GM19239 (cell line): Measurements from ENCODE around the gene HMGCL.
"Not testable (repeated sequence)": the region's sequence is repeated elsewhere in the genome, so short reads cannot be mapped to it uniquely, and the experiment has no call there.

Source experiments
- DNase-seq: peaks from one replicate; pipeline ENCODE4 v3.0.0; 2011; ENCODE audit warnings: low spot score; ENCODE audit not compliant: insufficient read length
- FAIRE-seq: peaks from 2 replicates; lab custom pipeline; 2011; peaks lifted over from hg19 to GRCh38; lab: Jason Lieb, UNC

HMGCL gene

DNA sequence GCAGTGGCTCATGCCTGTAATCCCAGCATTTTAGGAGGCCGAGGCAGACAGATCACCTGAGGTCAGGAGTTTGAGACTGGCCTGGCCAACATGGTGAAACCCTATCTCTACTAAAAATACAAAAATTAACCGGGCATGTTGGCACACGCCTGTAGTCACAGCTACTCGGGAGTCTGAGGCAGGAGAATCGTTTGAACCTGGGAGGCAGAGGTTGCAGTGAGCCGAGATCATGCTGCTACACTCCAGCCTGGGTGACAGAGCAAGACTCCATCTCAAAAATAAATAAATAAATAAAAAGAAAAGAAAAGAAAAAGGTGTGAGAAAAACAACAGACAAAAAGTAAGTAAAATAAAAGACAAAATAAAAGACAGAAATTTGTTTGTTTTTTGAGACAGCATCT, 8.9 kb upstream of the HMGCL start:
- not testable (repeated sequence) for FAIRE-seq, DNase-seq

DNA sequence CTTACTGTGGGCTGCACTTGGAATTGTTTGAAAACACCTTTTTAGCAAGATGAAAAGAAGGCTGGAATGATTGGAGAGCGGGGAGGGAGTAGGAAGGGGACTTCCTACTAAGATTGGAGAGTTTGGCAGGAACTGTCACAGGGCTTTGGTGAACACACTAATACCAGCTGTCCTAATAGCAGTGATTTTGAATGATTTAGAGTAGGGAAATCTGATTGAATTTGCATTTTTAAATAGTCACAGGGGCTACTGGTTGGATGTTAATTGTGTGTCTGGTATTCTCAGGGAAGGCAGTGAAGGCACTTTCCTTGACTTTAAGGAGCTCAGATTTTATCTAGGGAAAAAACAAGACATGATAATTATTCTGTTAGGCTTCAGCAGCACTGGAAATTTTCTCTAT, 2.5 kb upstream of the HMGCL start:
- no peak for FAIRE-seq

DNA sequence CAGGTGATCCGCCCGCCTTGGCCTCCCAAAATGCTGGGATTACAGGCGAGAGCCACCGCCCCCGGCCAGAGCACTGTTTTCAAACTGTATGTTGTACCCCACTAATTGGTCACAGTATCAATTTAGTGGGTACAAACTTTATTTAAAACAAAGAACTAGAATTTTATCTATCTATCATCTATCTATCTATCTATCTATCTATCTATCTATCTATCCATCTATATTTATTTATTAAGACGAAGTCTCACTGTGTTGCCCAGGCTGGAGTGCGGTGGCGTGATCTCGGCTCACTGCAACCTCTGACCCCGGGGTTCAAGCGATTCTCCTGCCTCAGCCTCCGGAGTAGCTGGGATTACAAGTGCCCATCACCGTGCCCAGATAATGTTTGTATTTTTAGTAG, 1.4 kb upstream of the HMGCL start:
- not testable (repeated sequence) for FAIRE-seq, DNase-seq

More for the DNA sequence above, 2.5 kb upstream of the HMGCL start:
- no peak for DNase-seq

DNA sequence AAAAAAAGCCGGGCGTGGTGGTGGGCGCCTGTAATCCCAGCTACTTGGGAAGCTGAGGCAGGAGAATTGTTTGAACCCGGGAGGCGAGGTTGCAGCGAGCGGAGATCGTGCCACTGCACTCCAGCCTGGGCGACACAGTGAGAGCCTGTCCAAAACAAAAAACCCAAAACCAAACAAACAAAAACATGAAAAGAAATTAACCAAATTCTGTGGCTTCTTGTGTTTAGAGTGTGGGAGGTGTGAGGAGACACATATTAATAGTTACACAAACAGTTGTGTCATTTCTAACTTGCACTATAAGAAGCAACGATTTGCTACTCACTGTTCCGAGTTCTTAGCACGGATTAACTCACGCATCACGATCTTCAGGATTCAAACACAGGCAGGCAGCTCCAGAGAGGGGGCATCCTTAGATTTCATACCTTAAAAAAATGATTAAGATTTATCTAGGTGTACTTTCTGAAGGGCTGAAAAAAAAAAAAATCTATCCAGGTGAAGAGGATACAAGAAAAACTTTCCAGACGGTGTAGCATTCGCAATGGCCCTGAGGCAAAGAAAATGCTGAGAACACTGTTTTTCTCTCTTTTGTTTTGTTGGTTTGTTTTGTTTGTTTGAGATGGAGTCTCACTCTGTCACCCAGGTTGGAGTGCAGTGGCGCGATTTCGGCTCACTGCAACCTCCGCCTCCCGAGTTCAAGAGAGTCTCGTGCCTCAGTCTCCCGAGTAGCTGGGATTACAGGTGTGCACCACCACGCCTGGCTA, 713 bp upstream of the HMGCL start:
- DNase-seq (no peak), FAIRE-seq (peak; percentile 91)

DNA sequence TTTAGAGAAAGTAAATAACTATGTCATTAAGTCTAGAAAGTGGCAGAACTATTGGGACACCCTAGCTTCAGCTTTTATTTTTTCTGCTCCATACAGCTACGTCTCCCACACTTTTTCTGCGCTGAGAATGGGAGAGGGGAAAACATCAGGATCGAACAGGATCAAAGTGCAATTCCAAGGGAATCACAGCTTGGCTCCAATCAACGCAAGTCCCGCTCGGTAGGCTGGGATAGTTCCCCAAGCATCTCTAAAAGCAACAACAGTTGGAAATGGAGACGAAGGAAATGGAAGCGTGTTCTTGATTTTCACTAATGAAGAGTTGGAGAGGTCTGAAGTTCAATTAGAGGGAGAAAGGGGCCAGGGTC, 536 bp downstream of the HMGCL start:
- DNase-seq, result no peak
- no peak for FAIRE-seq

DNA sequence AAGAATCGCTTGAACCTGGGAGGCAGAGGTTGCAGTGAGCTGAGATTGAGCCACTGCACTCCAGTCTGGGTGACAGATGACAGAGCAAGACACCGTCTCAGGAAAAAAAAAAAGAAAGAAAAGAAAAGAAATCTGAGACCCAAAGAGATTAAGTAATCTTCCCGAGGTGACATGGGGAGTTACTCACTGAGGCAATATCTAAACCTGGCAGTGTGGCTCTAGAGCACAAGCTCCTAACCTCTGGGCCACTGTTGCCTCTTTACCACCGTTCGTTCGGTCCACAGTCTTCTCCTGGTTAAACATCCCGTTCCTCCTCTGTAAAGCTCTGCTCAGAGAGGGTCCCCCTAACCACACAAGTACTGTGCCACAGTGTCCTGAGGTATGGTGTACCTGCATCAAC, 1.5 kb downstream of the HMGCL start:
- FAIRE-seq, result no peak

DNA sequence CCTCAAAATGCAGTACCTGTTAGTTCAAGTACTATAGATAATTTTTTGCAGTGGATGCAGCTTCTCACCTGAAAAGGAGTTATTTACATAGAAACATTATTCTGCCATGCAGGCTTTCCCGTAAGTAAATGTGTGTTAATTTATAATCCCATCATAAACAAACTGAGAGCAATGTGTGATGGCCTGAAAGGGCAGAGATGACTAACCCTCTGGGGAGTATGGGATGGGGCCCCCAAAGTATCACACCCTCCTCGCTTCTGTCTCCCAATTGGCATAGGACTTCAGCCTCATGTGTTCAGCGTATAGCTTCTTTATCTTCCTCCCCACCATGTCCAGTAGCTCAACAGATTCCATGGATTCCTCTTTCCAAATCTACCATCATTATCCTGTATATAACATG, 7.6 kb downstream of the HMGCL start:
- DNase-seq (no peak), FAIRE-seq (no peak)

More for the DNA sequence above, 1.5 kb downstream of the HMGCL start:
- DNase-seq, result no peak

DNA sequence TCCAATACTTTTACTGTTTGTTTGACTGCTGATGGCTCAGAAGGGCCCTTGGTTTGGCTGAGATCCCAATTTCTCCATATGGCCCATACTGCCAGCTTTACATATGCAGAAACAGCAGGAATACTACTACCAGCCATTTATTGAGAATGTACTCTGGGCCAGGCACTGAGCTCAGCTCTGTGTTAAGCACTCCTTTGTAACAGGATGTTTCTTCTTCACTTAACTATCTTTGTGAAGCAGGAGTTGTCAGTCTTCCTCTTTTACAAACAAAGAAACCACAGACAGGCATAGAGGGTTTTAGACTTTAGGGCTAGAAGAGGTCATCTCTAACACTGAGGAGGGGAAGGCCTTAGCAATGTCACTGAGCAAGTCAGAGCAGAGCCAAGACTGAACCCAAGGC, 8.3 kb downstream of the HMGCL start:
- DNase-seq (no peak), FAIRE-seq (peak; percentile 84)

DNA sequence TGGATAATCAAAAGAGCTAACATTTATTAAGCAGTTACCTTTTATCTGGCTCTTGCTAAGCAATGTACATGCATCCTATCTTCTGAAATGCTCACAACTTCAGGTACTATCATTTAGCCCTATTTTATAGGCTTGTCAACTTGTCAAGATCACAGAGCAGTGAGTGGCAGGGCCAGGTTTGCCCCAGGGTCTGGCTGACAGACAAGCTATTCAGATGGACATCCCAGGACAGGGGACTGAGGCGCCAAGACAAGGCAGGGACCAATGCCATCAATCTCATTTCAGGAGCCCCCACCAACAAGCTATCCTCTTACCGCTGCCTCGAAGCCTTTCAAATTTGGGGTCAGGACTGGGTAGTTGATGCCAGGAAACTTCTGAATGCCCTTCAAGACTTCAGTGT, 8.9 kb downstream of the HMGCL start:
- DNase-seq (no peak), FAIRE-seq (no peak)

DNA sequence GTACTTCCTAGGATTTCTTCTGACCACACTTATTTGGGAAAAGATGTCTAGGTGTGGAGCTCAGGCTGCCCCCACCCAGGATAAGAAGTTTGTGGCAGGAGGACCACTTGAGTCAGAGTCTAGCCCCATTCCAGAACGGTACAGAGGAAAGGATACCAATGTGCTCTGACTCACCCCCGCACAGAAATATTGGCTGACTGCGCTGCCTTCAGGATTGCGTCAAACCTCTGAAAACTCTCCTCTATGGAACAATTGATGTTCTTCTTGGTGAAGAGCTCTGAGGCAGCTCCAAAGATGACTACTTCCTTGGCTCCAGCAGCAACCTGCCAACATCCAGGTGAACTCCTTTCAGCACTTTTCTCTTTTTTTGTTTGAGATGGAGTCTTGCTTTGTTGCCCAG, 11.2 kb downstream of the HMGCL start:
- DNase-seq (no peak), FAIRE-seq (no peak)

DNA sequence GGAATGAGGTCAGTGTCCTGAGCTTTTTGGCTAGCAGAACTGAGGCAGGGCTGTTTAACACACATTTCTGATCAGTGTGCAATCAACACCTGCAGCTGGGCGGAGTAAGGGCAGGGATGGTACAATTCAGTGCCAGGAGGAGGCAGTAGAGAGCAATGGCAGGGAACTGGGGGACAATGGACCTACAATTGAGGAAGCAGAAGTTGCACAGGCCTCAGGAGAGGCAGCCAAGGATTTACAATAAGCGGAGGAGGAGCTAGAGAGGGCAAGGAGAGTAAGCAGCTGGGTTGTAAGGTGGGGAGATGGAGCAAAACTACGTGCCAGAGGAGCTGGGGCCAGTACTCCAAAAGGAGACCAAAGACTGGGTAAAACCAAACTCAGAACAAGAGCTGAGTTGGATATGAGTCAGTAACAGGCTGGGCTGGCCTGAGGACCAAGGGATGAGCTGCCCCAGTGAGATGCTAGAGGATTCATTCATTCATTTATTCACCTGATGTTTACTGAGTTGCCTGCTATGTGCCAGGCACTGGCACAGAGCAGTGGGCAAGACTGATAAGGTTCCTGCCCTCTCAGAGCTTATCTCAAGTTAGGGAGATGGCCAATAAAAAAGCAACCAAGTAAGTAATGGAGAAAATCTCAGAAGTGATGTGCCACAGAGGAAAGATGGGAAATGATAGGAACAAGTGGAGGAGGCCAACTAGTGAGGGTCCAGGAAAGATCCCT, 14.2 kb downstream of the HMGCL start:
- DNase-seq (peak; percentile 58), FAIRE-seq (peak; percentile 87)

DNA sequence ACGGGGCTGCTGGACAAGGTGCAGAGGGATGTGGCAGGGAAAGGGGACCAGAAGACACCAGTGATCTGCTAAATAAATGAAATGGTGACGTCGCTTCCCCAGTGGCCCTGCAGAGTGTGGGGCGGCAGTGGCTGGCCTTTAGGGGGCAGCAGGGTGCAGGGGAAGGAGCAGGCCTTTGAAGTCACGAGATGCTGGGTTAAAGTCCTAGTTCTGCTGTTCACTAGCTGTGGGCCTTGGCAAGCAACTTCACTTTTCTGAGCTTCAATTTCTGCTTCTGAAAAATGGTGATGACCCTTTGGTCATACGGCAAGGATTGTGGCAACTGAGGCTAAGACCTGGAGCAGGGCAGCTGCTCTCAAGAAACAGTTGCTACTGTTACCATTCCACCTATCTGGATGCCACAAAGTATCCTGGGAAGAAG, 15.5 kb downstream of the HMGCL start:
- FAIRE-seq (peak; percentile 97), DNase-seq (peak; percentile 63)

DNA sequence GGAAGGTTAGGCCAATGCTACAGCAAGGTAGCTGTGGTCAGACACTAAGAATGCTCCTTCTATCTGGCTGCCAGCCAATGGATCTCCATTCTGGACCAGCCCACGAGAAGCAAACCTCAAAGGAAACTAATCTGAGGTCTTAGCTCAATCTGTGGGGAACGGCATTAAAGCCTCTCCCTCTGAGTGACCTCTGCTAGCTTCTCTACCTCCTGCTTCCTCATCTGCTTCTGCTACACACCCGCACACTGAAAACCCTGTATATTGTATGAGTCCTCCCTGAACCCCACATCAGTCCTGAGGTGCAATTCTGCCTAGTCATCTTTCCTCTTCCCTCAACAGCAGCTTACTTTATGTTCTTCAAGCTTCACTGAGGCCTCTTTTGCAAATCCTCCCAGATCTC, 17.8 kb downstream of the HMGCL start:
- FAIRE-seq (no peak), DNase-seq (no peak)

DNA sequence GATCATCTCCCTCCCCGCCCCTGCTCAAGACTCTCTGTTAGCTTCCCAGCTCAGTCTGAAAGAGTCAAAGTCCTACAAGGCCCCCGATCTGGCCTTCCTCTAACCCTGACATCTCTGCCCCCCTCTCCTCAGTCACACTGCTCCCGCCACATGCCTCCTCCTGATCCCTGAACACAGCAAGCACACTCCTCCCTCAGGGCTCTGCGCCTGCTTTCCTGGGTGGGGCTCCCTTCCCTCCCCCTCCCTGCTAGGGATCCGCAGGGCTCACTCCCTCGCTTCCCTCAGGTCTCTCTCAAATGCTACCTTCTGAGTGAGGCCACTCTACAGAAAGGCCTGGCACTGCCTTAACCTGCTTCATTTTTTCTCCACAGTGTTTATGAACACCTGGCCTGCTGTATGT, 18.9 kb downstream of the HMGCL start:
- DNase-seq (no peak), FAIRE-seq (no peak)

DNA sequence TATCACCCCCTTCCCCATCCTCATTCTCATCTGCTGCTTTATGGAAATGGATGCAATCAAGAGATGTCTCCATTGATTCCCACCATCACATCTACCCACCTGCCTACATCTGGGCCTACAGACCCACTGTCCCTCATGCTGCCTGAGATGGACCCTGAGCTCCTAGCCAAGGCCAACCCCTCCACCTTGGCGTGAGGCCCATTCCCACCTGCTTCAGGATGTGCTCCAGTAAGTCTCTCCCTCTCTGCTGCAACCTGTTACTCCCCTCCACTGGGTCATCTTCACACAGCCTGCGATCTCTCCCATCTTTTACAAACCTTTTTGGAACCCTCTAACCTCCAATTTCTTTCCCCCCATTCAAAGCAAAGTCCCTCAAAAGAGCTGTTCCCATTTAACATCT, 20.2 kb downstream of the HMGCL start:
- FAIRE-seq (no peak), DNase-seq (no peak)

DNA sequence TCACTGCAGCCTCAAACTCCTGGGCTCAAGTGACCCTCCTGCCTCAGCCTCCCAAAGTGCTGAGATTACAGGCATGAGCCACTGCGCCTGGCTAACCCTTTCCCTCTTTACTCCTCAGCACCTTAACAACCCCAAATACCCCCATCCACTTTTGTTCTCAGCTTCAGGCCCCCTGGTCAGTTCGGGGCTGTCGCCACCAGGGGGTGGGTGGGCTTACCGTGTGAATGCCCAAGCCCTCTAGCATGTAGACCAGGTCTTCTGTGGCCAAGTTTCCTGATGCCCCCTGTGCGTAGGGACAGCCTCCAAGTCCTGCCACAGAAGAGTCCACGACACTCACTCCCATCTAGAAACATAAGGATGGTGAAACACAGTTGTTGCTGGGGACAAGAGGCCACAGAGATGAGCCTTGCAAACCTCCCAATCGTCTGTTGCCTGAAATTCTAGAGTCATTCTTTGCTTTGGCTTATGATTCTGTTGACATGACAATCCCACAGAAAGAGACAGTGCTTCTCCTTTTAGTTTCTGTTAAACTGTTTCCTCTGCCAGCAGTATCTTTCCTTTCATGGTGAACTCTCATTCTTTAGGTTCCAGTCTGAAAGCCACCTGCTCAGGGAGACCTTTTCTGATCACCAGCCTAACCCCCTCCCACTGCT, 20.9 kb downstream of the HMGCL start:
- FAIRE-seq, result no peak
- no peak for DNase-seq

DNA sequence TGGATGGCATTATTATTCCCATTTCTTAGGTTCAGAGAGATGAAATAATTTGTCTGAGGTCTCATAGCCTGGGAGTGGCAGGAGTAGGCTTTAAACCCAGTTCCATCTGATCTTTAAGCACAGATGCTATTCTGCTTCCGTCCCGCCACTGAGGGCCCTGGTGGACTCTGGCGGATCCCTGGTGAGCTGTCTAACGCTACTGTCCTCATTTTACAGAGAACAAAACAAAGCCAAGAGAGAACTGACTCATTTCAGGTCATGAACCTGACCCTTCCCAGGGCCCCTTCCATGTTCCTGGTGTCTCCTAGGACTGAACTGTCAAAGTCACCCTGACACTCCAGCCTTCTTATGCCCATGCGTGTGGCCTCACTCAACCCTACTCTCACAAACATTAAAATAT, 21.6 kb downstream of the HMGCL start:
- DNase-seq (no peak), FAIRE-seq (no peak)

DNA sequence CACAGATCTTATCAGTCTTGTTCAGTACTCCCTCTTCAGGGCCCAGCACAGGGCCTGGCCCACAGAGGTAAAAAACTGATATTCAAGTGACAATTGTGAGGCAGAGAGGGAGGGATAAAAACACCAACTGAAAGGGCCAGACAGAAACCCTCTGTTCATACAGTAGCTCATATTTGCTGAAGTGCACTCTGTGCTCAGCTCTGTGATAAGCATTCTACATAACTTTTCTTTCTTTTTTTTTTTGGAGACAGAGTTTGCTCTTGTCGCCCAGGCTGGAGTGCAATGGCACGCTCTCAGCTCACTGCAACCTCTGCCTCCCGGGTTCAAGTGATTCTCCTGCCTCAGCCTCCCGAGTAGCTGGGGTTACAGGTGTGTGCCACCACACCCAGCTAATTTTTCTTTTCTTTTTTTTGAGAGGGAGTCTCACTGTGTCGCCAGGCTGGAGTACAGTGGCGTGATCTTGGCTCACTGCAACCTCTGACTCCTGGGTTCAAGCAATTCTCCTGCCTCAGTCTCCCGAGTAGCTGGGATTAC, 22.4 kb downstream of the HMGCL start:
- not testable (repeated sequence) for FAIRE-seq, DNase-seq

DNA sequence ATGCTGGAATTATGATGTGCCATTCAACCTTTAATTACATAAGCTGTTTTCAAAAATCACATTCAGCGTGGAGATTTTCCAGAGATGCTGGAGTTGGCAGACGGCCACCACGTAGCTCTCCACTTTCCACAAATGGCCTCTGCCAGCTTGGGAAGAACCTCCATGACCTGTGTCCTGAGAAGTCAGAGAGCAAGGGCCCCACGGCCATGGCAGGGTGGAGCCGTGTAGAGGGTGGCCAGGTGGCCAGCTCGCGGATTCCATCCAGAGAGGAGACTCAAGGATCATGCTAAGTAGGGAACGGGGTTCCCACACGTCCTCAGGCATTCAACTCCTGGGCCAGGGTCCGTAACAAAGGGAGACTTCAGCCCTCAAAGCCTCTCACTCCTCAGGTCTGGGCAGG, 23.4 kb downstream of the HMGCL start:
- no peak for DNase-seq

DNA sequence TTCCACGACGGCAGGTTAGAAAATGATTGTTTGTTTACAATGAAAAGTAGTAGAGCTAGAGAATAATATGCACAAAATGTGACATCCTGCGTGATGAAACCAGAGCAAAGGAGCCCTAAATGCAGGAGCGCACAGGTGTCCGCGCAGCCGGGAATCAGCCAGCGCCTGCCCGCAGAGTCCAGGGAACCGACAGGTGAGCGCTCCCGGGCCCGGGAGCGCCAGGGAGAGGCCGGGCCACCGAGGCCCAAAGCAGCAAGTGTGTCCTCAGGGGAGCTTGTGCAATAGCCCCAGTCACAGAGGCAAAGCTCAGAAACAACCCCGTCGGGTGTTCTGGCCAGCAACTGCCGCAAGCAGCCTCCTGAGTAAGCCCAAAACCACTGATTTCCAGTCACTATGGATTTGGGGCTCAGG, 23.9 kb downstream of the HMGCL start:
- FAIRE-seq (no peak), DNase-seq (no peak)

More for the DNA sequence above, 23.4 kb downstream of the HMGCL start:
- FAIRE-seq, result no peak
